ENCODE results near the gene LARP7.
"Not testable (repeated sequence)": the region's sequence is repeated elsewhere in the genome, so short reads cannot be mapped to it uniquely, and the experiment has no call there.

Gene LARP7

GRCh38 chr4:112702892-112703291, 65.9 kb downstream of the LARP7 start:
- no peak for TF ChIP-seq CTCF (IDR thresholded peaks at IDR 0.05)
- no peak overlapping the region for H3K4me3 ChIP-seq
- intact Hi-C loops (cut with DNase I; ENCODE audit: low total_unique reads), result no loop called here

DNA sequence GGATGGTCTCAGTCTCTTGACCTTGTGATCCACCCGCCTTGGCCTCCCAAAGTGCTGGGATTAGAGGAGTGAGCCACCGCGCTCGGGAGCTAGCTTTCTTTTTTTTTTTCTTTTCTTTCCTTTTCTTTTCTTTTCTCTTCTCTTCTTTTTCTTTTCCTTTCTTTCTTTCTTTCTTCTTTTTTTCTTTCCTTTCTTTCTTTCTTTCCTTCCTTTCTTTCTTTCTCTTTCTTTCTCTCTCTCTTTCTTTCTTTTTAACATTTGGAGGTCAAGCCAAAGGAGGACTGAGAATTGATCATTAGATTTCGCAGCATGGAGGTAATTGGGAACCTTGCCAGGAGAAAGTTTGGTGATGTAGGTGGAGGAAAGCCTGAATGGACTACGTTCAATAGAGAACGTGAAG, 67.4 kb downstream of the LARP7 start:
- intact Hi-C loops (cut with DNase I; ENCODE audit: low total_unique reads), result no loop called here

More at GRCh38 chr4:112702892-112703291, 65.9 kb downstream of the LARP7 start:
- peaks cover 0 to 19% (median 12%) of the 10 kb centered on the region in 4 donors for H3K4me1 ChIP-seq
- no peak for DNase-seq
- no peaks in the 10 kb centered on the region for H3K9me3 ChIP-seq
- no peaks in the 10 kb centered on the region for H3K36me3 ChIP-seq
- no peak overlapping the region for H3K27ac ChIP-seq
- H3K27me3 ChIP-seq, result peaks cover 0 to 7% of the 10 kb centered on the region in 2 donors

DNA sequence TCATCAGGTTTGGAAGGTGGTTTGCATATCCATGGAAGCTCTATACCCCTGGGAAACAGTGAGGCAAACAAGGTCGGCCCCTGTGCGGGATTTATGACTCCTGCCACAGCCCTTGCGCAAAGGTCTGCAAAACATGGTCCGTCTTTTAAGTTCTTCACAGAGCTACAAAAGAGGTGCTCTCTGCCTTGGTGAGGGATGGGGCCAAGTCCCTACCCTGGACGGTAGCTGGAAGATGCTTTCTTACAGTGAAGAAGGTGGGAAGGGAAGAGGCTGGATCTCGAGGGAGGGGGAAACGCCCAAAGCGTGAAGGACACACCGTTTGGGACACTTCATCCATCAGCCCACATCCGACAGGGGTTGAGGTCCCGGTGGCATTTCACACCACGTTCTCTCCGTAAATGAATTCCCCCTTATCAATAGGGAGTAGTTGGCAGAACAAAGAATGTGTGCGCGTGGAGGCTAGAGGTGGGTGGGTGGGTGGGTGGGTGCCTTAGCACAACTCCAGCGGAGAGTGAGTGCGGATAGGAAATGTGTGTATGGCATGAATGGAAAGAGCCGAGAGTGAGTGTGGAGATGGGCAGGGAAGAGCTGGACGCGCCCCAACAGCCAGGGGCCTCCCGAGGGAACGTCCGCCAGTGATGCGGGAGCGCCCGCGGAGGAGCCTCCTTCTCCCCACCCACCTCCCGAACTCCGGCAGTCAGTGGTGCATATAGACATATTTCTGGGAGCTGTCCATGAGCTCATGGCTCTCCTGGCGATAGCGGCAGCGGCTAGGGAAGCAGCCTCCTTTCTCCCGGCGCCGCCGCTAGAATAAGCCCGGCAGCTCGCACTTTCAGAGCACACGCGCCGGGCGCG, 68.3 kb downstream of the LARP7 start:
- Histone ChIP-seq H3K27me3 (peaks cover 0 to 7% of the 10 kb centered on the region in 2 donors), H3K27ac (no peak overlapping the region), H3K4me3 (peak overlapping the region; percentile 57 to 69), H3K36me3 (no peaks in the 10 kb centered on the region), H3K9me3 (no peaks in the 10 kb centered on the region), H3K4me1 (peaks cover 0 to 19% (median 12%) of the 10 kb centered on the region in 4 donors)
- intact Hi-C loops (cut with DNase I; ENCODE audit: low total_unique reads), result no loop called here
- no peak for TF ChIP-seq CTCF (IDR thresholded peaks at IDR 0.05)
- DNase-seq, result peak; percentile 28 to 66

More for the DNA sequence above, 67.4 kb downstream of the LARP7 start:
- peaks cover 0 to 19% (median 12%) of the 10 kb centered on the region in 4 donors for H3K4me1 ChIP-seq
- DNase-seq, result no peak
- peaks cover 0 to 7% of the 10 kb centered on the region in 2 donors for H3K27me3 ChIP-seq
- H3K27ac ChIP-seq, result no peak overlapping the region
- H3K9me3 ChIP-seq, result no peaks in the 10 kb centered on the region
- H3K4me3 ChIP-seq, result no peak overlapping the region
- TF ChIP-seq CTCF (IDR thresholded peaks at IDR 0.05), result no peak
- H3K36me3 ChIP-seq, result no peaks in the 10 kb centered on the region

GRCh38 chr4:112705891-112706839, 69.2 kb downstream of the LARP7 start:
- H3K27ac ChIP-seq; intact Hi-C loops (cut with DNase I; ENCODE audit: low total_unique reads); H3K9me3 ChIP-seq; H3K27me3 ChIP-seq; H3K36me3 ChIP-seq; DNase-seq: not testable (repeated sequence)
- peak overlapping the region; percentile 57 to 69 for H3K4me3 ChIP-seq
- peaks cover 0 to 19% (median 12%) of the 10 kb centered on the region in 4 donors for H3K4me1 ChIP-seq

DNA sequence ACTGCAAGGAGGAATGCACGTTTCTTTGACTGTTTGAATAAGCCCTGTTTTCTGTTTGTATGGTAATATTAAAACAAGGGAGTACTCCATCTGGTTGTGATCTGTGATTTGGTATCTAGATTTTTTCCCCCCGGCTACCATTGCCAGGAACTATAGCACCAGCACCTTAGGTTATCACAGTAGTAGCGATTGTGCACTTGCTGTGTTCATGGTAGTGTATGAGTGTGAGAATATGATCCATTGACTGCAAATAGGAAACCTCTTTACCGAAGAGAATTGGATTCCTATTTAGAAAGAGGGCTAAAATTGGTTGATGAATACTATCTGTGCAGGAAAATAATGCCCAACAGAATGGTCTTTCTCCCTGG, 69.9 kb downstream of the LARP7 start:
- DNase-seq, result no peak

More for the DNA sequence above, 69.9 kb downstream of the LARP7 start:
- peaks cover 0 to 19% (median 12%) of the 10 kb centered on the region in 4 donors for H3K4me1 ChIP-seq
- H3K9me3 ChIP-seq, result no peaks in the 10 kb centered on the region
- H3K36me3 ChIP-seq, result no peaks in the 10 kb centered on the region
- intact Hi-C loops (cut with DNase I; ENCODE audit: low total_unique reads), result no loop called here
- no peak overlapping the region for H3K27ac ChIP-seq
- no peak for TF ChIP-seq CTCF (IDR thresholded peaks at IDR 0.05)
- H3K27me3 ChIP-seq, result peaks cover 0 to 7% of the 10 kb centered on the region in 2 donors
- H3K4me3 ChIP-seq, result peak overlapping the region; percentile 57 to 69
